Measurements from ENCODE around the gene PCGF1. TPM values are rescaled to one million over a fixed set of nuclear protein-coding genes. Genes with fewer than 3 reads are reported as not detected.

The PCGF1 gene
- total and polyA plus RNA-seq, 2 of the 13 experiments (the other 11 are each of a cell fraction or from before 2014, with no cell fraction given): 20.4 to 22.6 TPM

DNA sequence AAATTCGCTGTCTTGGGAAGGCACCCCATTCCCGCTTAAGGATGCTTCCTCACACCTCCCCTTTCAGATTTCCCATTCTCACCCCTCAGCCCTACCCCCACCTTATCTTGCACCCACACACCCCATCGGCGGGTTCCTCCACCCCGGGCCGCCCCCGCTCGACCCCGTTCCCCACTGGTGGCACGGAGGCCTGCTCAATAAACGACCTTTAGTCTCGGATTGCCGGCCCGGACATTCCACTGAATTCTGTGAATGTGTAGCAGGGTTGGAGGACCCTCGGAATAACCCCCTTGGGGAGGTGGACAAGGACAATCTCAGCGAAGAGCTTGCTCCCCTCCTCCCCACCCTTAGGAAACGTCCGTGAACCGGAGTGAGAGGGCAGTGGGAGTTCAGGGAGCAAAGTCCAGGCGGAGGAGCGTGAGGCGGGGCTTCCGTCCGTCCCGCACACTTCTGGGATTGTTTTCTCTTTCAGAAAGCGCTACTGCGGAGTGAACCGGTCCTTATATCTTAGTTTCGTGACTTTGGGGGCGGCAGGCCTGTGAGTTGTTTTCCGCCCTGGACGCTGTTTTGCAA, 5.3 kb downstream of the PCGF1 start (continued):
- TF ChIP-seq MED1 (CRISPR knock-in tag; IDR thresholded peaks at IDR 0.05) (peak; percentile 87), RFXANK (CRISPR knock-in tag; IDR thresholded peaks at IDR 0.05) (peak; percentile 20; the same call in 1 of the 2 replicates), SALL1 (CRISPR knock-in tag; IDR thresholded peaks at IDR 0.05) (peak; percentile 79), ZNF644 (CRISPR knock-in tag; IDR thresholded peaks at IDR 0.05; ENCODE audit: low read depth) (no peak), NCOR1 (IDR thresholded peaks at IDR 0.05; ENCODE audit: borderline replicate concordance, low read length) (peak; percentile 97), ARID3A (IDR thresholded peaks at IDR 0.05; ENCODE audit: low read depth, low read length) (no peak; the same call in 1 of the 2 replicates), MTF2 (CRISPR knock-in tag; IDR thresholded peaks at IDR 0.05; ENCODE audit: borderline replicate concordance) (no peak), MAFG (CRISPR knock-in tag; IDR thresholded peaks at IDR 0.05) (no peak), ZBTB25 (CRISPR knock-in tag; IDR thresholded peaks at IDR 0.05) (peak; percentile 88), TOPORS (CRISPR knock-in tag; IDR thresholded peaks at IDR 0.05) (0 out of 2 replicates have a peak, but pooled peaks have one; percentile 19), ZNF530 (CRISPR knock-in tag; IDR thresholded peaks at IDR 0.05; ENCODE audit: low read depth) (no peak), ETV6 (CRISPR knock-in tag; conservative IDR thresholded peaks at IDR 0.05) (0 out of 2 replicates have a peak, but pooled peaks have one; percentile 18), ZFP36L2 (CRISPR knock-in tag; IDR thresholded peaks at IDR 0.05) (no peak), ZNF780A (CRISPR knock-in tag; IDR thresholded peaks at IDR 0.05) (peak; percentile 70; the same call in 1 of the 2 replicates), HOXD1 (CRISPR knock-in tag; IDR thresholded peaks at IDR 0.05) (no peak), NR2F2 (IDR thresholded peaks at IDR 0.05; ENCODE audit: borderline replicate concordance, low read depth) (no peak), FOSL2 (CRISPR knock-in tag; IDR thresholded peaks at IDR 0.05) (peak; percentile 64), SMAD9 (CRISPR knock-in tag; IDR thresholded peaks at IDR 0.05) (no peak), TP53 (CRISPR knock-in tag; conservative IDR thresholded peaks at IDR 0.05) (no peak)
- TF ChIP-seq, protein P1, sequence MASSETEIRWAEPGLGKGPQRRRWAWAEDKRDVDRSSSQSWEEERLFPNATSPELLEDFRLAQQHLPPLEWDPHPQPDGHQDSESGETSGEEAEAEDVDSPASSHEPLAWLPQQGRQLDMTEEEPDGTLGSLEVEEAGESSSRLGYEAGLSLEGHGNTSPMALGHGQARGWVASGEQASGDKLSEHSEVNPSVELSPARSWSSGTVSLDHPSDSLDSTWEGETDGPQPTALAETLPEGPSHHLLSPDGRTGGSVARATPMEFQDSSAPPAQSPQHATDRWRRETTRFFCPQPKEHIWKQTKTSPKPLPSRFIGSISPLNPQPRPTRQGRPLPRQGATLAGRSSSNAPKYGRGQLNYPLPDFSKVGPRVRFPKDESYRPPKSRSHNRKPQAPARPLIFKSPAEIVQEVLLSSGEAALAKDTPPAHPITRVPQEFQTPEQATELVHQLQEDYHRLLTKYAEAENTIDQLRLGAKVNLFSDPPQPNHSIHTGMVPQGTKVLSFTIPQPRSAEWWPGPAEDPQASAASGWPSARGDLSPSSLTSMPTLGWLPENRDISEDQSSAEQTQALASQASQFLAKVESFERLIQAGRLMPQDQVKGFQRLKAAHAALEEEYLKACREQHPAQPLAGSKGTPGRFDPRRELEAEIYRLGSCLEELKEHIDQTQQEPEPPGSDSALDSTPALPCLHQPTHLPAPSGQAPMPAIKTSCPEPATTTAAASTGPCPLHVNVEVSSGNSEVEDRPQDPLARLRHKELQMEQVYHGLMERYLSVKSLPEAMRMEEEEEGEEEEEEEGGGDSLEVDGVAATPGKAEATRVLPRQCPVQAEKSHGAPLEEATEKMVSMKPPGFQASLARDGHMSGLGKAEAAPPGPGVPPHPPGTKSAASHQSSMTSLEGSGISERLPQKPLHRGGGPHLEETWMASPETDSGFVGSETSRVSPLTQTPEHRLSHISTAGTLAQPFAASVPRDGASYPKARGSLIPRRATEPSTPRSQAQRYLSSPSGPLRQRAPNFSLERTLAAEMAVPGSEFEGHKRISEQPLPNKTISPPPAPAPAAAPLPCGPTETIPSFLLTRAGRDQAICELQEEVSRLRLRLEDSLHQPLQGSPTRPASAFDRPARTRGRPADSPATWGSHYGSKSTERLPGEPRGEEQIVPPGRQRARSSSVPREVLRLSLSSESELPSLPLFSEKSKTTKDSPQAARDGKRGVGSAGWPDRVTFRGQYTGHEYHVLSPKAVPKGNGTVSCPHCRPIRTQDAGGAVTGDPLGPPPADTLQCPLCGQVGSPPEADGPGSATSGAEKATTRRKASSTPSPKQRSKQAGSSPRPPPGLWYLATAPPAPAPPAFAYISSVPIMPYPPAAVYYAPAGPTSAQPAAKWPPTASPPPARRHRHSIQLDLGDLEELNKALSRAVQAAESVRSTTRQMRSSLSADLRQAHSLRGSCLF (CRISPR knock-in tag; IDR thresholded peaks at IDR 0.05; ENCODE audit: borderline replicate concordance): no peak
- TF ChIP-seq, protein P2, sequence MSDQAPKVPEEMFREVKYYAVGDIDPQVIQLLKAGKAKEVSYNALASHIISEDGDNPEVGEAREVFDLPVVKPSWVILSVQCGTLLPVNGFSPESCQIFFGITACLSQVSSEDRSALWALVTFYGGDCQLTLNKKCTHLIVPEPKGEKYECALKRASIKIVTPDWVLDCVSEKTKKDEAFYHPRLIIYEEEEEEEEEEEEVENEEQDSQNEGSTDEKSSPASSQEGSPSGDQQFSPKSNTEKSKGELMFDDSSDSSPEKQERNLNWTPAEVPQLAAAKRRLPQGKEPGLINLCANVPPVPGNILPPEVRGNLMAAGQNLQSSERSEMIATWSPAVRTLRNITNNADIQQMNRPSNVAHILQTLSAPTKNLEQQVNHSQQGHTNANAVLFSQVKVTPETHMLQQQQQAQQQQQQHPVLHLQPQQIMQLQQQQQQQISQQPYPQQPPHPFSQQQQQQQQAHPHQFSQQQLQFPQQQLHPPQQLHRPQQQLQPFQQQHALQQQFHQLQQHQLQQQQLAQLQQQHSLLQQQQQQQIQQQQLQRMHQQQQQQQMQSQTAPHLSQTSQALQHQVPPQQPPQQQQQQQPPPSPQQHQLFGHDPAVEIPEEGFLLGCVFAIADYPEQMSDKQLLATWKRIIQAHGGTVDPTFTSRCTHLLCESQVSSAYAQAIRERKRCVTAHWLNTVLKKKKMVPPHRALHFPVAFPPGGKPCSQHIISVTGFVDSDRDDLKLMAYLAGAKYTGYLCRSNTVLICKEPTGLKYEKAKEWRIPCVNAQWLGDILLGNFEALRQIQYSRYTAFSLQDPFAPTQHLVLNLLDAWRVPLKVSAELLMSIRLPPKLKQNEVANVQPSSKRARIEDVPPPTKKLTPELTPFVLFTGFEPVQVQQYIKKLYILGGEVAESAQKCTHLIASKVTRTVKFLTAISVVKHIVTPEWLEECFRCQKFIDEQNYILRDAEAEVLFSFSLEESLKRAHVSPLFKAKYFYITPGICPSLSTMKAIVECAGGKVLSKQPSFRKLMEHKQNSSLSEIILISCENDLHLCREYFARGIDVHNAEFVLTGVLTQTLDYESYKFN (CRISPR knock-in tag; conservative IDR thresholded peaks at IDR 0.05): peak; percentile 94
